Ovary (tissue), 3 donors: Measurements from ENCODE around the gene EVX2.

Experiments
- EP300 ChIP-seq: sonication (generic); formaldehyde crosslinking; IDR thresholded peaks from one replicate; pipeline ENCODE4 v1.6.1; 2017; ENCODE audit warnings: antibody characterized with exemption
- TF ChIP-seq, protein P1 (sequence below), 3 donors: fragments of 450-650 bp in 2 of 3; fragments of 200-600 bp in 1 of 3; IDR thresholded peaks; one replicate each; pipeline versions ENCODE4 v1.5.1 to v1.8.0; 2016 to 2022; ENCODE audit warnings: antibody characterized with exemption in 3 of 3, mild to moderate bottlenecking in 1 of 3
- donor health status: DM: no; HTN: no; CAD: no.

DNA sequence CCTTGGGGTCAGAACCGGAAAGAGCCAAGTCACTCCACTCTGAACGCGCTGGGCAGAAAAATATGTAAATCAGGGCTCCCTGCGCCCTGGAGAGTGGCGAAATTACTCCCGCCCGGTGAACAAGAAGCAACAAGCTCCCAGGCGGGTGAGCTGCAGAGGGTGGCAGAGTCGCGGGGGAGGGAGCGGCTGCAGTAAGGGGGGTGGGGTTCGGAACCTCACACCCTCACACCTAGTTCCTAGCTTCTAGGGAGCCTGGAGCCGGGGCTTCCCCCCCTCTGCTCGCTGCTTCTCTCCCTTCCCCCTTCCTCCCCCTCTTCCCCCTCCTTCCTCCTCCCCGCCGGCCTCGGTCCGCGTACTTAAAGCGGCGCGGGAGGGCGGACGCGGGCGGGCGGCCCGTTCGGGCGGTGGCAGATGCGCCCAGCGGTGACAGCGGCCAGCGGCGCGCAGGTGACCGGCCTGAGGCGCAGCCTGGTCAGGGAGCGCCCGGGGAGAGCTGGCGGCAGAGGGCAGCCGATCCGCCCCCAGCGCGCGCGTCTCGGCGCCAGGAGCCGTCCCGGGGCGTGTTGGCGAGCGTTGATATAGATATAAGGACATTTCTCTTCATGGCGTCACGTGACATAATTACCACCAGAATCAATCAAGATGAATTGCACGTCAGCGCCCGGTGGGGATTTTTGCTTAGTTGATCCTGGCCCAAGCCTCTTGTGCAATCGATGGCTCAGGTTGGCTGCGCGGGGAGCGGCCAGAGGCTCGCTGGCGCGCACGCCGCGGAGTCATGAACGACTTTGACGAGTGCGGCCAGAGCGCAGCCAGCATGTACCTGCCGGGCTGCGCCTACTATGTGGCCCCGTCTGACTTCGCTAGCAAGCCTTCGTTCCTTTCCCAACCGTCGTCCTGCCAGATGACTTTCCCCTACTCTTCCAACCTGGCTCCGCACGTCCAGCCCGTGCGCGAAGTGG is 23.1 kb upstream of the EVX2 start, which contains the start of gene HOXD11:
- TF ChIP-seq, protein P1, sequence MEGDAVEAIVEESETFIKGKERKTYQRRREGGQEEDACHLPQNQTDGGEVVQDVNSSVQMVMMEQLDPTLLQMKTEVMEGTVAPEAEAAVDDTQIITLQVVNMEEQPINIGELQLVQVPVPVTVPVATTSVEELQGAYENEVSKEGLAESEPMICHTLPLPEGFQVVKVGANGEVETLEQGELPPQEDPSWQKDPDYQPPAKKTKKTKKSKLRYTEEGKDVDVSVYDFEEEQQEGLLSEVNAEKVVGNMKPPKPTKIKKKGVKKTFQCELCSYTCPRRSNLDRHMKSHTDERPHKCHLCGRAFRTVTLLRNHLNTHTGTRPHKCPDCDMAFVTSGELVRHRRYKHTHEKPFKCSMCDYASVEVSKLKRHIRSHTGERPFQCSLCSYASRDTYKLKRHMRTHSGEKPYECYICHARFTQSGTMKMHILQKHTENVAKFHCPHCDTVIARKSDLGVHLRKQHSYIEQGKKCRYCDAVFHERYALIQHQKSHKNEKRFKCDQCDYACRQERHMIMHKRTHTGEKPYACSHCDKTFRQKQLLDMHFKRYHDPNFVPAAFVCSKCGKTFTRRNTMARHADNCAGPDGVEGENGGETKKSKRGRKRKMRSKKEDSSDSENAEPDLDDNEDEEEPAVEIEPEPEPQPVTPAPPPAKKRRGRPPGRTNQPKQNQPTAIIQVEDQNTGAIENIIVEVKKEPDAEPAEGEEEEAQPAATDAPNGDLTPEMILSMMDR (IDR thresholded peaks at IDR 0.05), result no peak
- TF ChIP-seq EP300, result no peak
